Mucosa of gallbladder (tissue), 1 donor: ENCODE data around the gene PCMT1. TPM values are rescaled to one million over a fixed set of nuclear protein-coding genes. Genes with fewer than 3 reads are reported as not detected.

Experiments used
- DNase-seq: peaks from one replicate; pipeline ENCODE4 v3.0.0-alpha.2; 2020; ENCODE audit warnings: low spot score
- total RNA-seq: library from RNA; stranded (reverse); gene quantifications from one replicate; pipeline ENCODE4 v1.2.1, GENCODE V29; 2021
- donor health status: DM: no; HTN: no; CAD: no.

Gene PCMT1
- total RNA-seq, 1 donor from 2014 or later: 50.9 TPM

DNA sequence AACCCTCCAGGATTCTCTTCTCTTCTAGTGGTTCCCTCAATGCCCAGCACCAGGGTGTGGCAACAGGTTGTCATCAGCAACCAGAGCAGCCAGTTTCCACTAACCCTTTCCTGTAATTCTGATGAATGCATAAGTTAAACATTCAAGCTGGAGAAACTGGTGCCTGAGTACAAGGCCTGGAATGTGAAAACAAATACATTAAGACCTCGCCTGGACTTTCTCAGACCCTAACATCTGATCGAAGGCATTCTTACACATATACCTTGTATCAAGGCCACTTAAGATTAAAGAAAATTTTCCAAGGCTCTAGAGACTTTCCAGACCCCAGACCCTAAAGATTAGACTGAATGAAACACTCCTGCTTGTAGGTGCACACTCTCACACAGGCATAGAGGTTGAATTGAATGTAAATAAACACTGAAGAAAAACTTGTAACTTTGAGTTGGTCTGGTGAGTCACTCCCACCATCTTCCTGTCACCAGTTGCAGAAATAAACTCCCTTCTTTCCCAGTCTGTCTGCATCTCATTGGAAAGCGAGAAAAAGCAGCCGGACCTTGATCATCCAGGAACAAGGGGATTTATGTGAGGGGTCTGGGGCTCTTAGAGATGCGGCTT lies 105.6 kb downstream of the PCMT1 start:
- DNase-seq: no peak

DNA sequence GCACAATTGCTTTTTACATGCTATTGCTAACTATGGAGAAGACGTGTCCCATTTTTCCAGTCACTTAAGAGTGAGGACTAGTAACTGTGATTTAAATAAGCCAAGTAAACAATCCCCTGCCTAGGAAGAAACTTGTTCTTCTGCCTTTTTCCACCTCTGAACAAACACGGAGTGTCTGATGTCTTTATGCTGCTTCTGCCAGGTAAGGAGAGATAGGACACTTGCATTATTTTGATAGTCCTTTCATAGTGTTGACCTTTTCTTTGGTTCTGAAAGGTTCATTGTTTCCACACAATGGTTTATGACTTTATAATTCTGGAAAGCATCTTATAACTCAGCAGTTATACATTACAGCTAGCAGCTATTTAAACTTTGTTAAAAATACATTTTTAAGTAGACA lies 106.2 kb downstream of the PCMT1 start:
- DNase-seq: no peak

DNA sequence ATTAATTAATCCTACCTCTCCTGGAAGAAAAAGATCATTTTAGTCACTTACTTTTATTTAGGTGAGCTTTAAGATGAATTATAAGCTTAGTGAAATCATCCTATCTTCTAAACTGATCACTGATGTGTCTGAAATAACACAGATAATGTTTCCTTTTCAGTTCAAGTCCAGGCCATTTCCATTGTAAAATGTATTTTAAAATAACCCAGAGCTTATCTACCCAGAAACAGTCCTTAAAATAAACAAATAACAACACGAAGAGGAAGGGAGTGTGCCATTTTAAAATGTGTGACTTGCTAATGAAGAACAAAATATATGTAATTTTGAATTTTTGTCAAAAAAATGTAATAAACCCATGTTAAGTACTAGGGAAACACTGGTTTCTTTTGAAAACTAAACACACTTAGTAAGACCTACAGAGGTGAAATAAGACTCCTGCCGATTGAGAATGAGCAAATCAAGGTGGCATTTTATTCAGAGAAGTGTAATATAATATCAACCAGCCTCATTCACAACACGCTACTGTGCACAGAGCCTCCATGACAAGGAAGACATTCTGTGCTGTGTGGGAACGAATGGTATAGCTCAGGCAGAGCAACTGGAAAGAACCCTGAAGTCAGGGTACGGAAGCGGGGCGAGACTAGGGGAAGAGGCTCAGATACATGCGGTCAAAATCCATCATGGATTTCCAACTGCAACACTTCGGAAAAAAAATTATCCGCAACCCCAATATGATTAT lies 106.9 kb downstream of the PCMT1 start:
- no peak for DNase-seq

DNA sequence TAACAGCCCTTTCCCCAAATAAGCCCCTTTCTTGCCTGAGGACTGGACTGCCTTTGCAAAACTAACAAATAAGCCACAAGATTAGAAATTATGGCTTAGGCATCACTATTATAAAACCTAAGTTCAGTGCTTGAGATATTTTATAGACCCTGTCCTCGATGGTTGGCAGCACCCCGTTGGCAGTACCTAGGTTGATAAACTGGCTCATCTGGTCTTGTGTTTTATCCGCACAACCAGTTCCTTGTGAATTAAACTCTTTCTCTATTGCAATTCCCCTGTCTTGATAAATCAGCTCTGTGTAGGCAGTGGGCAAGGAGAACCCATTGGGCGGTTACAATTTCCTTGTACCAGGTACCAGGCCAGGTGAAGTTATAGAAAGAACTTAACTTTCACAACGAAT lies 108.0 kb downstream of the PCMT1 start:
- no peak for DNase-seq

DNA sequence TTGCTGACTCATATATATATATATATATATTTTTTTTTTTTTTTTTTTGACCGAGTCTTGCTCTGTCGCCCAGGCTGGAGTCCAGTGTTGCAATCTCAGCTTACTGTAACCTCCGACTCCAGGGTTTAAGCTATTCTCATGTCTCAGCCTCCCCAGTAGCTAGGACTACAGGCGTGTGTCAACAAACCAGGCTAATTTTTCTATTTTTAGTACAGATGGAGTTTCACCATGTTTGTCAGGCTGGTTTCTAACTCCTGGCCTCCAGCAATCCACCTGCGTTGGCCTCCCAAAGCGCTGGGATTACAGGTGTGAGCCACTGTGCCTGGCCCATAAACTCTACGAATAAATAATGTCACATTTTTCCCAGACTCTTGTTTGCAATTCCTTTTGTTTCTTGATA lies 109.8 kb downstream of the PCMT1 start:
- DNase-seq: no peak

DNA sequence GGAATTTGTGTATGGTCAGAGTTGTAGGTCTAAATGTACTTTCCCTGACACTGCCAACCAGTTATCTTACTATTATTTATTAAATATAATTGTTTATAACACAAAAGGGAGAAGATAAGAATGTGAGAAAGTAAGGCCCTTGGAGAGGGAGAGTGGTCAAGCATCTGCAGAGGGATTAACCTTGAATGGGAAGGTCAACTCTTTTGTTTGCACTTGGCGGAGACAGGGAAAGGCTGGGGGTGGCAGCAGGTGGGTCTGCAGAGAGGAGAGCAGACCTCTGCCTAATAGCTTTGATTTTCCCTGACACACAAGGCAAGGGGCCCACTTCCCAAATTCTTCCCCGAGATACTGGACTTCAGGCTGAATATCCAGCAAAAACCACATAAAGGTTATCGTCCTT lies 110.4 kb downstream of the PCMT1 start:
- DNase-seq: no peak

DNA sequence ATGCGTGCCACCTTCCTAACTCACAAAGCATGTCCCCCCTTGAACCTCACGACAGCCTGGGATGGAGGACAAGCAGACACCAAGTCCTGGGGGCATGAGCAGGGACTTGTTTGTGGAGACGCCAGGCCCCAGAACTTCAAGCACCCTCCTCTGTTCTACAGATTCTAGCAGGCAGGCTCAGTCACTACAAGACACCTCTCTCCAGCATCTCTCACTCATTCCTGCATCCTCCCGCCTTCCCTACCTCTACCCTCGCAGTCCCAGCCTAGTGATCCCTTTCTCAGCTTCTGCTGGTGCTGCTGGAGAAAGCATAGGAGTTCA lies 110.9 kb downstream of the PCMT1 start:
- no peak for DNase-seq

Other genes with a start within 250 kb of the PCMT1 start
- 21.1 TPM for gene PPIL4, start 203.7 kb upstream of the PCMT1 start, total RNA-seq
- 45.0 TPM for gene GINM1, start 183.4 kb upstream of the PCMT1 start, total RNA-seq
- 8.5 TPM for gene KATNA1, start 101.0 kb upstream of the PCMT1 start, total RNA-seq
- gene LATS1, start 31.6 kb upstream of the PCMT1 start, total RNA-seq: 31.9 TPM
- 31.6 TPM for gene NUP43, start 3.2 kb upstream of the PCMT1 start, total RNA-seq
- gene LRP11, start 114.6 kb downstream of the PCMT1 start, total RNA-seq: 50.0 TPM
- gene RAET1E, start 148.4 kb downstream of the PCMT1 start, total RNA-seq: 0.23 TPM
- 0.52 TPM for gene RAET1G, start 173.4 kb downstream of the PCMT1 start, total RNA-seq
- 0.14 TPM for gene ULBP2, start 192.3 kb downstream of the PCMT1 start, total RNA-seq
- 0.09 TPM for gene ULBP1, start 214.2 kb downstream of the PCMT1 start, total RNA-seq